Trophoblast cell (in vitro differentiated cells and primary cell): ENCODE measurements around the gene LAMA2.

Experiments
- DNase-seq, 2 donors: peaks; one replicate each; pipeline ENCODE4 v3.0.0-alpha.2; 2016
- H2AFZ ChIP-seq: 2 replicates; pipeline ENCODE4 v1.6.1; 2013; ENCODE audit warnings: low read length, moderate library complexity, mild to moderate bottlenecking; ENCODE audit not compliant: insufficient read depth, poor library complexity
- H2AK5ac ChIP-seq: 2 replicates; pipeline ENCODE4 v1.6.1; 2013; ENCODE audit warnings: mild to moderate bottlenecking, low read length
- H2BK120ac ChIP-seq: 2 replicates; pipeline ENCODE4 v1.6.1; 2013; ENCODE audit warnings: low read length, mild to moderate bottlenecking, moderate library complexity; ENCODE audit not compliant: insufficient read depth, poor library complexity
- H2BK12ac ChIP-seq: 2 replicates; pipeline ENCODE4 v1.6.1; 2013; ENCODE audit warnings: mild to moderate bottlenecking, low read length, moderate library complexity
- H2BK5ac ChIP-seq: 2 replicates; pipeline ENCODE4 v1.6.1; 2013; ENCODE audit warnings: low read length, low read depth, moderate library complexity, mild to moderate bottlenecking; ENCODE audit not compliant: poor library complexity
- H3K14ac ChIP-seq: 2 replicates; pipeline ENCODE4 v1.6.1; 2013; ENCODE audit warnings: mild to moderate bottlenecking, low read length
- H3K18ac ChIP-seq: 2 replicates; pipeline ENCODE4 v1.6.1; 2013; ENCODE audit warnings: mild to moderate bottlenecking, low read length
- H3K23ac ChIP-seq: 2 replicates; pipeline ENCODE4 v1.6.1; 2013; ENCODE audit warnings: low read length
- H3K27ac ChIP-seq: 2 replicates; pipeline ENCODE4 v1.5.1; 2013; ENCODE audit warnings: low read depth, mild to moderate bottlenecking, inconsistent platforms, low read length, moderate library complexity
- H3K27me3 ChIP-seq: 2 replicates; pipeline ENCODE4 v1.6.1; 2013; ENCODE audit warnings: inconsistent platforms, mild to moderate bottlenecking, low read length, moderate library complexity; ENCODE audit not compliant: insufficient read depth
- H3K36me3 ChIP-seq, 2 experiments: 1 replicate in 1 of 2; 2 replicates in 1 of 2; pipeline ENCODE4 v1.6.1; 2013; ENCODE audit warnings: low read length in 2 of 2, mild to moderate bottlenecking in 2 of 2, moderate library complexity in 1 of 2; ENCODE audit not compliant: insufficient read depth in 2 of 2, control insufficient read depth in 1 of 2
- H3K4ac ChIP-seq: 2 replicates; pipeline ENCODE4 v1.6.1; 2013; ENCODE audit warnings: low read depth, mild to moderate bottlenecking, low read length, moderate library complexity
- H3K4me1 ChIP-seq, 2 experiments: 1 replicate in 1 of 2; 2 replicates in 1 of 2; pipeline ENCODE4 v1.6.1; 2013; ENCODE audit warnings: low read length in 2 of 2, mild to moderate bottlenecking in 2 of 2, moderate library complexity in 1 of 2; ENCODE audit not compliant: insufficient read depth in 2 of 2, control insufficient read depth in 1 of 2
- H3K4me2 ChIP-seq: 2 replicates; pipeline ENCODE4 v1.6.1; 2013; ENCODE audit warnings: inconsistent platforms, mild to moderate bottlenecking, low read length, moderate library complexity
- H3K4me3 ChIP-seq: 2 replicates; pipeline ENCODE4 v1.5.1; 2013; ENCODE audit warnings: mild to moderate bottlenecking, low read depth, low read length, inconsistent platforms
- H3K79me1 ChIP-seq: one replicate; pipeline ENCODE4 v1.6.1; 2013; ENCODE audit warnings: low read length
- H3K79me2 ChIP-seq: 2 replicates; pipeline ENCODE4 v1.6.1; 2013; ENCODE audit warnings: low read length, mild to moderate bottlenecking; ENCODE audit not compliant: control insufficient read depth, insufficient read depth, poor library complexity
- H3K9ac ChIP-seq: 2 replicates; pipeline ENCODE4 v1.6.1; 2013; ENCODE audit warnings: mild to moderate bottlenecking, low read length
- H3K9me3 ChIP-seq: 2 replicates; pipeline ENCODE4 v1.6.1; 2013; ENCODE audit warnings: low read depth, mild to moderate bottlenecking, control low read depth, inconsistent platforms, low read length; ENCODE audit not compliant: insufficient read depth
- H4K12ac ChIP-seq: 2 replicates; pipeline ENCODE4 v1.6.1; 2013; ENCODE audit warnings: low read depth, mild to moderate bottlenecking, low read length, moderate library complexity
- H4K8ac ChIP-seq: 2 replicates; pipeline ENCODE4 v1.6.1; 2013; ENCODE audit warnings: low read depth, mild to moderate bottlenecking, low read length, moderate library complexity
- H4K91ac ChIP-seq: one replicate; pipeline ENCODE4 v1.6.1; 2013; ENCODE audit warnings: low read depth, mild to moderate bottlenecking, low read length, moderate library complexity
- WGBS: extraction: QIAGEN DNeasy Blood & Tissue Kit; methylation state at CpG from one replicate; pipeline ENCODE4 v1.1.7; 2013; ENCODE audit warnings: missing lambda C conversion rate; ENCODE audit not compliant: insufficient read length, insufficient coverage; ENCODE audit errors: extremely low coverage; 5-methylcytosine and 5-hydroxymethylcytosine counted together

The LAMA2 gene

DNA sequence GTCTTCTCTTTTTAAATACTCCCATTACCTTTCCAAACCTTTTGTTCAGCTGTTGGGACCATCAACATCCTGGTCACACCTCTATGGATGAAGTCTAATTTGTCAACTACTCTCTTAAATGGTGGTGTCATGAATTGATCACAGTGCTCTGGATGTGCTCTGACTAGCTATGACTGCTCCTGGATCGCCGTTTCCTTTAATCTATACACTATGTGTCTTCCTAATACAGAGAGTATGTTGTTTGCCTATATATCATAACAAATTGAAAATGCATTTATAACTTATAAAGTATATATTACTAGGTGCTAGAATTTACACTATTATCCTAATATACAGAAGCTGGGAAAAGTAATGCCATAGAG lies 357.5 kb downstream of the LAMA2 start:
- Histone ChIP-seq H3K4me3 (no peak overlapping the region), H4K12ac (no peak overlapping the region), H3K27ac (no peak overlapping the region), H3K36me3 (no peaks in the 10 kb centered on the region), H2BK5ac (no peak overlapping the region), H3K79me1 (no peaks in the 10 kb centered on the region), H4K8ac (no peak overlapping the region), H3K4ac (no peak overlapping the region), H3K4me1 (no peaks in the 10 kb centered on the region), H3K79me2 (no peaks in the 10 kb centered on the region), H2AFZ (no peak overlapping the region), H3K23ac (no peak overlapping the region), H2AK5ac (no peak overlapping the region), H2BK120ac (no peak overlapping the region), H3K18ac (no peak overlapping the region), H2BK12ac (no peak overlapping the region), H4K91ac (no peak overlapping the region), H3K9me3 (no peaks in the 10 kb centered on the region), H3K14ac (no peak overlapping the region), H3K4me2 (no peak overlapping the region), H3K27me3 (no peaks in the 10 kb centered on the region), H3K9ac (no peak overlapping the region)
- DNase-seq: no peak
- no CpG with 5 or more reads among the region's 2 CpGs for WGBS

DNA sequence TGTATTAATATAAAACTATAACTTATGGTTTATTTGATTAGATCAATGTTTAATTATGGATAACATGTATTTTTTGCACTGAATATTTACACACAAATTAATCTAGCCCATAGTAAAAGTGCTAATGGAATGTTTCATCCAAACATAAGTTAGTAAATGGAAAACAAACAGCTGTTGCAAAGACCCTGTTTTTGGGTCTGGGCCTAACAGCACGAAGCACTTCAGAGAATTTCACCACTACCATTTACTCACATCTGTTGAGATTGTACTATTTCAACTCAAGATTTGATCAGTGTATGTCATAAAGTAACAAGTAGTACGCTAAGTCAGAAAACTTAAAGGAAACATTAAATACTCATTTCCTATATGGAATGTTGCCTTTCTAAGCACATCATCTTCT lies 359.6 kb downstream of the LAMA2 start:
- H3K23ac ChIP-seq: no peak overlapping the region
- no peaks in the 10 kb centered on the region for H3K4me1 ChIP-seq
- no peaks in the 10 kb centered on the region for H3K27me3 ChIP-seq
- H3K9me3 ChIP-seq: no peaks in the 10 kb centered on the region
- H2BK5ac ChIP-seq: no peak overlapping the region
- H3K79me2 ChIP-seq: no peaks in the 10 kb centered on the region
- H3K14ac ChIP-seq: no peak overlapping the region
- no peak overlapping the region for H3K18ac ChIP-seq
- H3K4ac ChIP-seq: no peak overlapping the region
- no peak overlapping the region for H2AK5ac ChIP-seq
- no peak overlapping the region for H4K12ac ChIP-seq
- DNase-seq: no peak
- H2BK120ac ChIP-seq: no peak overlapping the region
- H3K27ac ChIP-seq: no peak overlapping the region
- no peak overlapping the region for H3K4me3 ChIP-seq
- no peak overlapping the region for H4K8ac ChIP-seq
- H4K91ac ChIP-seq: no peak overlapping the region
- no peak overlapping the region for H3K9ac ChIP-seq
- no peak overlapping the region for H2AFZ ChIP-seq
- WGBS: no CpG with 5 or more reads among the region's 2 CpGs
- no peak overlapping the region for H2BK12ac ChIP-seq
- H3K4me2 ChIP-seq: no peak overlapping the region
- H3K36me3 ChIP-seq: no peaks in the 10 kb centered on the region
- H3K79me1 ChIP-seq: no peaks in the 10 kb centered on the region

DNA sequence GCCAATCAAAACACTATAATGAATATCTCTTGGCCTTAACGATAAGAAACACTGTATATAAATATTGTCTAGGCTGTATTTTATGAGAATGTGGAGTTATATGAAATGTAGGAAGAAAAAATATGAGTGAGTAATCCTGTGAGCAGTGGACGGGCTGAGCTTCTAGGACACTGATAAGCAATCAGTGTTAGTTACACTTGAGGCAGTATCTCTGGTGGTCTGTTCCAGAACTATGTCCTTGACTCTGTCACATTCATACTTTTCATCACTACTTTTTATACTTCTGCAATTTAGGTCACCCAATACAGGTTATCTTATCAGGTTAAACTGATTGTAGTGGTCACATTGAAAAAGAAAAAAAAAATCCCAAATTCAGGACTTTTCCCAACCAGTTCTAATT lies 360.4 kb downstream of the LAMA2 start:
- Histone ChIP-seq H2BK12ac (no peak overlapping the region), H3K4me1 (no peaks in the 10 kb centered on the region), H4K12ac (no peak overlapping the region), H3K9me3 (no peaks in the 10 kb centered on the region), H3K27me3 (no peaks in the 10 kb centered on the region), H4K8ac (no peak overlapping the region), H3K79me2 (no peaks in the 10 kb centered on the region), H2BK120ac (no peak overlapping the region), H3K14ac (no peak overlapping the region), H2BK5ac (no peak overlapping the region), H3K27ac (no peak overlapping the region), H3K23ac (no peak overlapping the region), H3K79me1 (no peaks in the 10 kb centered on the region), H2AFZ (no peak overlapping the region), H3K9ac (no peak overlapping the region), H3K4me3 (no peak overlapping the region), H2AK5ac (no peak overlapping the region), H4K91ac (no peak overlapping the region), H3K36me3 (no peaks in the 10 kb centered on the region), H3K4ac (no peak overlapping the region), H3K4me2 (no peak overlapping the region), H3K18ac (no peak overlapping the region)
- no peak for DNase-seq
- WGBS: no CpG with 5 or more reads among the region's 2 CpGs

- Histone ChIP-seq H2BK12ac (no peak overlapping the region), H3K18ac (no peak overlapping the region), H3K23ac (no peak overlapping the region), H3K27me3 (no peaks in the 10 kb centered on the region), H3K9ac (no peak overlapping the region), H3K14ac (no peak overlapping the region), H4K12ac (no peak overlapping the region), H4K8ac (no peak overlapping the region), H3K79me1 (no peaks in the 10 kb centered on the region), H3K36me3 (no peaks in the 10 kb centered on the region), H2AFZ (no peak overlapping the region), H4K91ac (no peak overlapping the region), H3K79me2 (no peaks in the 10 kb centered on the region), H3K4me1 (no peaks in the 10 kb centered on the region), H3K27ac (no peak overlapping the region), H3K9me3 (no peaks in the 10 kb centered on the region), H2BK5ac (no peak overlapping the region), H3K4me3 (no peak overlapping the region), H2AK5ac (no peak overlapping the region), H2BK120ac (no peak overlapping the region), H3K4me2 (no peak overlapping the region), H3K4ac (no peak overlapping the region)
- no peak for DNase-seq
- no CpG with 5 or more reads among the region's 4 CpGs for WGBS
These were observed 366.0 kb downstream of the LAMA2 start for GRCh38 chr6:129248946-129249345.
